Small intestine (tissue), 7 donors: Measurements from ENCODE around the gene NUDCD3. TPM values are rescaled to one million over a fixed set of nuclear protein-coding genes. Genes with fewer than 3 reads are reported as not detected.

ENCODE experiments used
- DNase-seq, 2 donors: peaks; one replicate each; pipeline versions ENCODE4 v3.0.0 to v3.0.0-alpha.2; 2013
- FAIRE-seq: peaks from 2 replicates; lab custom pipeline; 2012; peaks lifted over from hg19 to GRCh38; lab: Jason Lieb, UNC
- H3K27ac ChIP-seq, 3 donors: one replicate each; pipeline ENCODE4 v1.5.1; 2013; ENCODE audit warnings: low read length in 2 of 3, mild to moderate bottlenecking in 2 of 3, control low read depth in 1 of 3, inconsistent platforms in 1 of 3, low read depth in 1 of 3, moderate library complexity in 1 of 3
- H3K27me3 ChIP-seq, 3 donors: one replicate each; pipeline ENCODE4 v1.6.1; 2013; ENCODE audit warnings: low read length in 3 of 3, inconsistent platforms in 1 of 3; ENCODE audit not compliant: control insufficient read depth in 3 of 3, insufficient read depth in 3 of 3
- H3K36me3 ChIP-seq, 3 donors: one replicate each; pipeline ENCODE4 v1.6.1; 2013; ENCODE audit warnings: low read length in 3 of 3, inconsistent platforms in 1 of 3, low read depth in 1 of 3, mild to moderate bottlenecking in 1 of 3, moderate library complexity in 1 of 3; ENCODE audit not compliant: control insufficient read depth in 3 of 3, insufficient read depth in 2 of 3
- H3K4me1 ChIP-seq, 3 donors: one replicate each; pipeline ENCODE4 v1.6.1; 2013; ENCODE audit warnings: low read length in 2 of 3, inconsistent platforms in 1 of 3, low read depth in 1 of 3, mild to moderate bottlenecking in 1 of 3, moderate library complexity in 1 of 3; ENCODE audit not compliant: control insufficient read depth in 3 of 3, insufficient read depth in 2 of 3
- H3K4me3 ChIP-seq, 3 donors: one replicate each; pipeline ENCODE4 v1.5.1; 2013; ENCODE audit warnings: low read length in 3 of 3, control low read depth in 1 of 3, inconsistent platforms in 1 of 3, low read depth in 1 of 3, mild to moderate bottlenecking in 1 of 3, moderate library complexity in 1 of 3
- H3K9me3 ChIP-seq, 2 donors: one replicate each; pipeline ENCODE4 v1.6.1; 2013; ENCODE audit warnings: low read depth in 1 of 2, low read length in 1 of 2; ENCODE audit not compliant: control insufficient read depth in 2 of 2, insufficient read depth in 1 of 2
- WGBS, 3 donors: extraction: QIAGEN DNeasy Blood & Tissue Kit; methylation state at CpG; one replicate each; pipeline ENCODE4 v1.1.7; 2013; 5-methylcytosine and 5-hydroxymethylcytosine counted together
- polyA plus RNA-seq, 4 donors: library from polyadenylated mRNA; stranded (reverse) in 3 of 4; unstranded in 1 of 4; fragments of 200-250 nt in 3 of 4; fragments of 120-200 nt in 1 of 4; gene quantifications; one replicate each; pipeline versions ENCODE4 v1.2.1 to v1.2.3, GENCODE V29; 2013
- donor health status: healthy with polysubstance abuse.
- donor health status: control.
- donor health status: control.
- donor health status: Bipolar disorder and iron deficiency.
- donor health status: healthy.

The NUDCD3 gene
- polyA plus RNA-seq, 4 donors = 13.4 to 67.0 (median 25.6) TPM

DNA sequence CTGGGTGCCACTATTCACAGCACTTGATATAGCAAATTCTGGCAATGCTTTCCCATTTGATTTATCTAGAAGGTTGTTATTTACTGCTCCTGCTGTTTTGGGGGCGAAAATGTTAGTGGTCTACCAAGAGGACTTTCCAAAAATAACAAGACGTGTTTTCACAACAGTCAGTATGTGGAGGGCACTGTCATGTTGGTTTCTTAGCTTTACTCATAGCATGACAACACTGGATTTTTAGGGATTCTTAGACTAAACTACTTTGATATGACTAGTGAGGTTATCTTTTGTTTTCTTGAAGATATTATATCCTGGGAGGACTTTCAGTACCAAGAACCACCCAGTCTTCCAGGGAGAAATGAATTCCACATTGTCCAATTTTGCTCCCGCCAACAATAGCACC lies 49.4 kb downstream of the NUDCD3 start:
- Histone ChIP-seq H3K27ac (no peak overlapping the region), H3K4me3 (no peak overlapping the region), H3K36me3 (peaks cover 0 to 29% (median 3%) of the 10 kb centered on the region in 3 donors), H3K27me3 (no peaks in the 10 kb centered on the region), H3K9me3 (no peaks in the 10 kb centered on the region), H3K4me1 (peaks cover 0 to 6% (median 0%) of the 10 kb centered on the region in 3 donors)
- DNase-seq (no peak), FAIRE-seq (no peak)
- WGBS, 3 donors = 88 to 96% (median 95%) methylated on average over 3 of the region's 3 CpGs

- H3K27me3 ChIP-seq = no peaks in the 10 kb centered on the region
- no peak overlapping the region for H3K4me3 ChIP-seq
- peaks cover 0 to 29% (median 3%) of the 10 kb centered on the region in 3 donors for H3K36me3 ChIP-seq
- no peak overlapping the region for H3K27ac ChIP-seq
- peaks cover 0 to 6% (median 0%) of the 10 kb centered on the region in 3 donors for H3K4me1 ChIP-seq
- DNase-seq = no peak
- no peaks in the 10 kb centered on the region for H3K9me3 ChIP-seq
- FAIRE-seq = no peak
These were observed 49.8 kb downstream of the NUDCD3 start for GRCh38 chr7:44440577-44441078.

- Histone ChIP-seq H3K27me3 (no peaks in the 10 kb centered on the region), H3K36me3 (peaks cover 0 to 24% (median 3%) of the 10 kb centered on the region in 3 donors), H3K4me3 (no peak overlapping the region), H3K27ac (peak overlapping the region in 1 of 3 donors; percentile 75), H3K4me1 (peaks cover 0 to 6% (median 0%) of the 10 kb centered on the region in 3 donors), H3K9me3 (no peaks in the 10 kb centered on the region)
- FAIRE-seq (no peak), DNase-seq (peak in 1 of 2 donors; percentile 31)
- 58 to 70% (median 65%) methylated on average over 3 of the region's 3 CpGs for WGBS, 3 donors
These were observed 50.5 kb downstream of the NUDCD3 start for GRCh38 chr7:44439926-44440325.

GRCh38 chr7:44438816-44439215 lies 51.6 kb downstream of the NUDCD3 start:
- H3K27ac ChIP-seq = peak overlapping the region in 1 of 3 donors; percentile 75
- FAIRE-seq = no peak
- no peaks in the 10 kb centered on the region for H3K27me3 ChIP-seq
- H3K36me3 ChIP-seq = peaks cover 0 to 24% (median 3%) of the 10 kb centered on the region in 3 donors
- peak in 1 of 2 donors; percentile 76 for DNase-seq
- H3K4me1 ChIP-seq = peaks cover 0 to 6% (median 0%) of the 10 kb centered on the region in 3 donors
- H3K9me3 ChIP-seq = no peaks in the 10 kb centered on the region
- H3K4me3 ChIP-seq = no peak overlapping the region
- 88 to 91% (median 89%) methylated on average over 4 of the region's 4 CpGs for WGBS, 3 donors

DNA sequence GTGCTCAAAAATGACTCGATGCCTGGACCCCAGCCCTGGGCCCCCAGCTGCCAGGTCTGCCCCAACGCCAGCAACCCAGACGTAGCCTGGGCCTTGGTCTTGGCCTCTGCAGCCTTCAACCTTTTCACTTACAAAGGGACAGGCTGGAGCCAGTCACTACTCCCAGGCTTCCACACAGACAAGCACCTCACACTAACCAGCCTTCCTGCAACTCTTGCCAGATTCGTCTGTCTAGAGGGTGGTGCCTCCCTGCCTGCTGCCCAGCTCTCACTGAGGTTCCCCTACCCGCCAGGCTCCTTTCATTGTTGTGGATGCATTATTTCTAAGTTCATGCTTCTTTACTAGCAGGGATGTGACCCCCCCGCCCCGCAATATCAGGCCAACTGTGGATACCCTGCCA lies 56.3 kb downstream of the NUDCD3 start:
- Histone ChIP-seq H3K4me3 (no peak overlapping the region), H3K9me3 (no peaks in the 10 kb centered on the region), H3K36me3 (peaks cover 0 to 31% (median 0%) of the 10 kb centered on the region in 3 donors), H3K27ac (no peak overlapping the region), H3K4me1 (peaks cover 0 to 3% (median 0%) of the 10 kb centered on the region in 3 donors), H3K27me3 (no peaks in the 10 kb centered on the region)
- no peak for FAIRE-seq
- no peak for DNase-seq
- 87 to 91% (median 89%) methylated on average over 7 of the region's 7 CpGs for WGBS, 3 donors

- Histone ChIP-seq H3K27ac (no peak overlapping the region), H3K4me3 (no peak overlapping the region), H3K36me3 (peaks cover 0 to 34% (median 0%) of the 10 kb centered on the region in 3 donors), H3K27me3 (no peaks in the 10 kb centered on the region), H3K9me3 (no peaks in the 10 kb centered on the region), H3K4me1 (no peaks in the 10 kb centered on the region)
- WGBS, 3 donors = 79 to 87% (median 83%) methylated on average over 10 of the region's 10 CpGs
- DNase-seq (no peak), FAIRE-seq (no peak)
These were observed 57.0 kb downstream of the NUDCD3 start for GRCh38 chr7:44433255-44434022.

DNA sequence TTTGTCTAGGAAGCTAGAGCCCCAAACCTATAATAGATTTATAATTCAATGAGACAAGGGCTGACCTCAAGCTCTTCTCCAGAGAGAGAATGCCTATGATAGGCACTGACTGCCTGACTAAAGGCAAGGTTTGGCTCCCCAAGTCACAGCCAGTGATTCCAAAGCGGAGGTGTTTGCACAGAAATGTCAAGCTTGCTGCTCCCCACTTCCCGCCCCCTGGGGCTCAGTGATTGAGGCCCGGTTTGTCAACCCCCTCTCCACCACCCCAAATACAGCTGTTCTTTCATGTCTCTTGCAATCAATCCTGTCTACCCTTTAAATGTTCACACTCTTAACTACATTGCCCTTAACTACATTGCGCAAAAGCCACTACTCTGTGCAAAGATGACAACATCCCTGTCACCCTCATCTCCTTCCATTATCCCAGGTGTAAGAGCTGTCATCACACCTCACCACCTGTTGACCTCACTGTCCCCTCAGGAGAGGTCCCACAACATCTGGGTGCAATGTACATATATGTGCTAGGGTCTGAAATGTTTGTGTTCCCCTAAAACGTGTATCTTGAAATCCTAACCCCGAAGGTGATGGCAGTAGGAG lies 58.0 kb downstream of the NUDCD3 start:
- 88 to 95% (median 91%) methylated on average over 6 of the region's 6 CpGs for WGBS, 3 donors
- FAIRE-seq = no peak
- Histone ChIP-seq H3K4me1 (no peaks in the 10 kb centered on the region), H3K9me3 (no peaks in the 10 kb centered on the region), H3K27ac (no peak overlapping the region), H3K36me3 (peaks cover 0 to 36% (median under 1%) of the 10 kb centered on the region in 3 donors), H3K4me3 (no peak overlapping the region), H3K27me3 (no peaks in the 10 kb centered on the region)
- DNase-seq = no peak

DNA sequence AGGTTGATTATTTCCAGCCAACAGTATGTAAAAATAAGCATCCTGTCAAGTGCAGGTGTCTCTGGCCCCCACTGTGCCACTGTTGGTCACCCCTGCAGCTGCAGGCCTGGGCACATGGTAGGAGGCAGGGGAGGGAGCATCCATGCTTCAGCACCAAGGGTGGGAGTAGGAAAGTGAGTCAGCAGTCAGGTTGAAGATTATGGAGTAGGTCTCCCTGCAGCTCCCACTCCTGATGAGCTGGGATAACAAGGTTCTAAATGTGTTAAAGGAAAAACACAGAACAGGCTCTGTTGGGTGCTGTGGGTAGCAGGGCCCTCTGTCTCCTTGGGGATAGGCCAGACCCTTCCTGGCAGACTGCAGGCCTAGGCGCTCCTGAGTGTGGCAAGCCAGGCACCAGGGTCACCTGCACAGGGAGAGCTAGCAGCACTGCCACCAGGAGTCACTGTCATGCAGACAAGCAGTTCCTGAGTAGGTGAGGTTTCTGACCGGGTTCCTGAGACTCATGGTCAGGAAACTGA lies 59.3 kb downstream of the NUDCD3 start:
- Histone ChIP-seq H3K9me3 (no peaks in the 10 kb centered on the region), H3K4me1 (no peaks in the 10 kb centered on the region), H3K27me3 (no peaks in the 10 kb centered on the region), H3K27ac (no peak overlapping the region), H3K36me3 (peaks cover 0 to 40% (median 3%) of the 10 kb centered on the region in 3 donors), H3K4me3 (no peak overlapping the region)
- DNase-seq (peak; percentile 17 to 22), FAIRE-seq (no peak)
- 60 to 77% (median 67%) methylated on average over 2 of the region's 2 CpGs for WGBS, 3 donors
